NCI-H2227 (cell line): Measurements from ENCODE around the gene TBX1.

Source experiments
- DNase-seq: peaks from one replicate; lab custom pipeline; 2025; ENCODE audit not compliant: unreplicated experiment; lab: John Stamatoyannopoulos, UW

The TBX1 gene

DNA sequence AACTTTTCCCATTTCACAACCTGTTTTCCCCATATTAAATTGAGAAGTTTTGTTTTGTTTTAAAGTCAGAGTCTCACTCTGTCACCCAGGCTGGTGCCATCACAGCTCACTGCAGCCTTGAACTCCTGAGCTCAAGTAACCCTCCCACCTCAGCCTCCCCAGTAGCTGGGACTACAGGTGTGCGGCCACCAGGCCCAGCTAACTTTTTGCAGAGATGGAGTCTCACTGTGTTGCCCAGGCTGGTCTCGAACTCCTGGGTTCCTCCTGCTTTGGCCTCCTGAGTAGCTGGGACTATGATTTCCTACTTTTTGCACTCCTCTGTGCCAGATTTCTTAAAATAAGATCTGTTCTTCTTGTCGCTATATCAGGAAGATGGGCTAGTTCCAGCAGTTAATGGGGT is 49.2 kb downstream of the TBX1 start:
- DNase-seq, result no peak

- DNase-seq, result no peak
Observed at GRCh38 chr22:19810381-19811201, 50.0 kb downstream of the TBX1 start.

GRCh38 chr22:19811211-19811621 is 50.6 kb downstream of the TBX1 start:
- DNase-seq, result no peak

- no peak for DNase-seq
Observed at GRCh38 chr22:19811811-19812771, 51.5 kb downstream of the TBX1 start.

GRCh38 chr22:19812910-19813309 is 52.3 kb downstream of the TBX1 start:
- no peak for DNase-seq

DNA sequence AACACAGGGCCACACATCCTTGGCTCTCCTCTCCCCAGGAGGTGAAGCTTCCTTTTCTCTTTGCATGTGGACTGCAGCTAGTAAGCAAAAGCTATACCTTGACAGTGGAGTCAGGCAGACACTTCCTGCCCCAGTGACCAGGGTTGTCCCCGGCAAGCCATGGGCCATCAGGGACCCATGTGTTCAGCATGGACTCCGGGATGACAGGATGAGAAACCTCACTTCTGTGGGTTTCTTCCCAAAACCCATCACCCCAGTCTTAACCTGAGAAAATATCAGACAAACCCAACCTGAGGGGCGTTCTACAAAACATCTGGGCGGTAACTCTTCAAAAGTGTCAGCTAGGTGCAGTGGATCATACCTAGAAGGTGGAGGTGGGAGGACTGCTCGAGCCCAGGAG is 53.9 kb downstream of the TBX1 start:
- DNase-seq, result no peak

- no peak for DNase-seq
Observed at GRCh38 chr22:19815093-19815822, 54.7 kb downstream of the TBX1 start.

DNA sequence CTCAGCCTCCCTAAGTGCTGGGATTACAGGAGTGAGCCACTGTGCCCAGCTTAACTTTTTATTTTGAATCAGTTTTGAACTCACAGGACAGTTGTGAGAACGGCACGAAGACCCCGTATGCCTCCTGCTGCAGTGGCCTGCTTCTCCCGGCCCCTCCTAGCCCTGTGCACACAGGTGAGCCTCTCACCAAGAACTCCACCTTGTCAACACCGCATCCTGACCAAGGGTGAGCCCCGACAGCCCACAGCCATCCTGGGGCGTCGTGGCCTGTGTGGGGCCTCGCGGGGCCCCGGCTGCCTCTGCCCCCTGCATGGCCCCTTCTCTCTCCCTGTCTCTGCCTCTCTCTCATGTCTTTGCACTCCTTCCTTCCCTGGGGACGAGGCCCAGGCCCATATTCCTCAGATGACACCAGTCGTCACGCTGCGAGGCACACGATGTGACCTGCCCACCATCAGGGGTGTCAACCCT is 55.3 kb downstream of the TBX1 start:
- DNase-seq, result no peak

DNA sequence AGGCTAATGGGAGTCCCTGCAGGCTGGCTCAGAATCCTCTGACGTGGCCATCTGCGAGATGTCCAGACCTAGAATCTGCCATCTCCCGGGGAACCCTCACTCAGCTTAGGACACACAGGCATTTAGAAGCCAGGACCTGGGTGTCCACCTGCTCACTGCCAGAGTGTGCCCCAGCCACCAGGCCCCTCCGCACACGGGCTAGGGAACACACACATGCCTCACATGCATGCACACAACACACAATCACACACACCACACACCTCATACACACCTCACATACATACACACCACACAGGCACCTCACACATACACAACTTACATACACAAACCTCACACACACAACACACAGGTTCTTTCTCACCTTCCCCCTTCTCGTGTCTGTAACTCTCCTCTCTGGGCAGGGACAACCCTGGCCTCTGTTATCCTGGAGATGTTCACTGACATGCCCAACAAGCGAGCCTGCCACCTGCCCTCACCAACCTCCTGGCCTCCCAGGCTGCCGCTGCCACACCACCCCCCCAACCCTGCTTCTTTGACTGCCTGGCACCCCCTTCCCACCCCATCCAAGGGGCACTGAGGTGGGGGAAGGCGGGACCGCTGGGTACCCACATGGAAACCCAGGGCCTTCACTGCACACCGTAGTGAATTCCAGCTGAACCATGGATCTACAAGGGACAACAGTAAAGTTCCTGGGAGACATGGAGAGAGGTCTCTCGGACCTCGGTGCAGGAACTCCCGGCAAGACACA is 56.0 kb downstream of the TBX1 start:
- DNase-seq, result no peak
